IMR-90 (cell line): ENCODE data around the gene SSTR1. TPM values are rescaled to one million over a fixed set of nuclear protein-coding genes. Genes with fewer than 3 reads are reported as not detected.

Experiments
- ATAC-seq: fragments of 200-7000 bp; cut with Tn5 transposase; 2 replicates; pipeline ENCODE4 v1.9.1; 2020; ENCODE audit warnings: low read depth, mild to moderate bottlenecking, moderate library complexity
- BruUV-seq: library from RNA; stranded (reverse); fragments of 400-500 nt; replicated peaks from 2 replicates; lab custom pipeline; 2021; lab: Mats Ljungman, UMichigan
- CTCF ChIA-PET: fragments of 300-600 bp; formaldehyde crosslinking; extraction: SDS; loops from one replicate; lab custom pipeline; 2021; ENCODE audit warnings: antibody characterized with exemption; lab: Yijun Ruan, JAX
- POLR2A ChIA-PET: fragments of 300-600 bp; sonication (Branson Sonifier 250); formaldehyde crosslinking; loops from one replicate; lab custom pipeline; 2022; ENCODE audit warnings: antibody characterized with exemption; ENCODE audit not compliant: unreplicated experiment; lab: Charles Lee
- DNase-seq: peaks from one replicate; pipeline ENCODE4 v3.0.0; 2013
- H2AFZ ChIP-seq: replicated peaks from 2 replicates; pipeline ENCODE3; 2013; ENCODE audit warnings: low read length, mild to moderate bottlenecking; ENCODE audit not compliant: poor library complexity
- H2AK5ac ChIP-seq: 2 replicates; pipeline ENCODE4 v1.6.1; 2013; ENCODE audit warnings: low read depth, low read length, inconsistent platforms
- H2AK9ac ChIP-seq: replicated peaks from 2 replicates; pipeline ENCODE3; 2013; ENCODE audit warnings: mild to moderate bottlenecking, low read depth, low read length, moderate library complexity; ENCODE audit not compliant: poor library complexity
- H2BK120ac ChIP-seq: 2 replicates; pipeline ENCODE4 v1.6.1; 2013; ENCODE audit warnings: low read depth, low read length, inconsistent platforms
- H2BK15ac ChIP-seq: 3 replicates; pipeline ENCODE4 v1.6.1; 2013; ENCODE audit warnings: low read depth, low read length, inconsistent platforms
- H2BK20ac ChIP-seq: 2 replicates; pipeline ENCODE4 v1.6.1; 2013; ENCODE audit warnings: low read depth, mild to moderate bottlenecking, inconsistent platforms, low read length, moderate library complexity
- H2BK5ac ChIP-seq: 2 replicates; pipeline ENCODE4 v1.6.1; 2013; ENCODE audit warnings: mild to moderate bottlenecking, low read depth, low read length, inconsistent platforms; ENCODE audit not compliant: poor library complexity, severe bottlenecking
- H3K14ac ChIP-seq: replicated peaks from 2 replicates; pipeline ENCODE4 v1.6.1; 2013; ENCODE audit warnings: low read depth, low read length, inconsistent platforms
- H3K18ac ChIP-seq: 2 replicates; pipeline ENCODE4 v1.6.1; 2013; ENCODE audit warnings: low read depth, low read length, control low read depth
- H3K23ac ChIP-seq: 2 replicates; pipeline ENCODE4 v1.6.1; 2013; ENCODE audit warnings: low read depth, low read length, inconsistent platforms
- H3K27ac ChIP-seq: 2 replicates; pipeline ENCODE4 v1.5.1; 2013; ENCODE audit warnings: mild to moderate bottlenecking, control low read depth, low read length; ENCODE audit not compliant: insufficient read depth
- H3K27me3 ChIP-seq: 2 replicates; pipeline ENCODE4 v1.6.1; 2013; ENCODE audit warnings: low read length; ENCODE audit not compliant: control insufficient read depth, insufficient read depth
- H3K36me3 ChIP-seq: 2 replicates; pipeline ENCODE4 v1.6.1; 2013; ENCODE audit warnings: low read length, mixed read lengths; ENCODE audit not compliant: control insufficient read depth, insufficient read depth
- H3K4ac ChIP-seq: 2 replicates; pipeline ENCODE4 v1.6.1; 2013; ENCODE audit warnings: low read depth, low read length, inconsistent platforms
- H3K4me1 ChIP-seq: 2 replicates; pipeline ENCODE4 v1.6.1; 2013; ENCODE audit warnings: low read length, mixed read lengths; ENCODE audit not compliant: control insufficient read depth, insufficient read depth
- H3K4me2 ChIP-seq: 2 replicates; pipeline ENCODE4 v1.6.1; 2013; ENCODE audit warnings: low read depth, mild to moderate bottlenecking, control low read depth, low read length, moderate library complexity
- H3K4me3 ChIP-seq: 2 replicates; pipeline ENCODE4 v1.5.1; 2013; ENCODE audit warnings: low read depth, mild to moderate bottlenecking, control low read depth, low read length, moderate library complexity; ENCODE audit not compliant: insufficient read depth
- H3K56ac ChIP-seq: 2 replicates; pipeline ENCODE4 v1.6.1; 2013; ENCODE audit warnings: low read length, inconsistent platforms; ENCODE audit not compliant: insufficient read depth; ENCODE audit errors: extremely low read depth
- H3K79me1 ChIP-seq, 2 experiments: 2 replicates each; pipeline ENCODE4 v1.6.1; 2013; ENCODE audit warnings: low read length in 2 of 2, inconsistent platforms in 1 of 2, low read depth in 1 of 2
- H3K9ac ChIP-seq: 2 replicates; pipeline ENCODE4 v1.6.1; 2013; ENCODE audit warnings: low read depth, low read length, control low read depth
- H3K9me1 ChIP-seq: 2 replicates; pipeline ENCODE4 v1.6.1; 2013; ENCODE audit warnings: low read length, inconsistent platforms; ENCODE audit not compliant: insufficient read depth
- H3K9me3 ChIP-seq: 2 replicates; pipeline ENCODE4 v1.6.1; 2013; ENCODE audit warnings: low read length; ENCODE audit not compliant: control insufficient read depth, insufficient read depth
- H4K20me1 ChIP-seq: 2 replicates; pipeline ENCODE4 v1.6.1; 2013; ENCODE audit warnings: low read length, inconsistent platforms; ENCODE audit not compliant: insufficient read depth
- H4K5ac ChIP-seq: 2 replicates; pipeline ENCODE4 v1.6.1; 2013; ENCODE audit warnings: mild to moderate bottlenecking, low read depth, low read length, control low read depth
- H4K8ac ChIP-seq, 2 experiments: 2 replicates each; pipeline ENCODE4 v1.6.1; 2013; ENCODE audit warnings: low read depth in 2 of 2, low read length in 2 of 2, control low read depth in 1 of 2, inconsistent platforms in 1 of 2
- H4K91ac ChIP-seq: 2 replicates; pipeline ENCODE4 v1.6.1; 2013; ENCODE audit warnings: low read depth, low read length, inconsistent platforms; ENCODE audit not compliant: insufficient read depth
- CHD1 ChIP-seq: IDR thresholded peaks from 2 replicates; pipeline ENCODE4 v1.6.1; 2012; ENCODE audit warnings: low read depth, low read length, improper control_type of control experiment
- MAZ ChIP-seq: IDR thresholded peaks from 2 replicates; pipeline ENCODE4 v1.6.1; 2012; ENCODE audit warnings: low read depth, mild to moderate bottlenecking, low read length, improper control_type of control experiment, moderate library complexity, borderline replicate concordance
- MXI1 ChIP-seq: IDR thresholded peaks from 2 replicates; pipeline ENCODE4 v1.6.1; 2012; ENCODE audit warnings: low read depth, mild to moderate bottlenecking, low read length, moderate library complexity, borderline replicate concordance
- RCOR1 ChIP-seq: IDR thresholded peaks from 2 replicates; pipeline ENCODE4 v1.6.1; 2012; ENCODE audit warnings: mild to moderate bottlenecking, low read length, improper control_type of control experiment; ENCODE audit not compliant: insufficient replicate concordance
- RFX5 ChIP-seq: IDR thresholded peaks from 2 replicates; pipeline ENCODE4 v1.8.0; 2012; ENCODE audit warnings: low read depth, mild to moderate bottlenecking, low read length, moderate library complexity
- SMC3 ChIP-seq: fragments of 150-350 bp; IDR thresholded peaks from 2 replicates; pipeline ENCODE4 v1.6.1; 2016; ENCODE audit warnings: low read depth, mild to moderate bottlenecking, antibody characterized with exemption, low read length, moderate library complexity
- USF2 ChIP-seq: fragments of 150-350 bp; IDR thresholded peaks from 2 replicates; pipeline ENCODE4 v1.6.1; 2017; ENCODE audit warnings: mild to moderate bottlenecking, antibody characterized with exemption, low read length, low read depth
- WGBS, 2 experiments: methylation state at CpG; one replicate each; pipeline versions ENCODE4 v1.1.5 to v1.1.7; 2013; ENCODE audit warnings: missing lambda C conversion rate in 2 of 2; ENCODE audit not compliant: insufficient read length in 1 of 2; ENCODE audit errors: extremely low coverage in 2 of 2; 5-methylcytosine and 5-hydroxymethylcytosine counted together
- dilution Hi-C: fragments of 300-500 bp; cut with HindIII; formaldehyde crosslinking; loops from one replicate; pipeline ENCODE4 v1.14.3; 2018; ENCODE audit warnings: low sequenced_read_pairs; ENCODE audit not compliant: unreplicated experiment
- in situ Hi-C: fragments of 300-500 bp; cut with MboI; formaldehyde crosslinking; loops from 3 replicates; pipeline ENCODE4 v1.14.3; 2019; ENCODE audit warnings: low sequenced_read_pairs, inconsistent platforms, mixed read lengths
- intact Hi-C: fragments of 100-400 bp; cut with micrococcal nuclease; formaldehyde crosslinking; loops from 2 replicates; pipeline ENCODE4 v1.10.0; 2022
- polyA plus RNA-seq, 3 experiments: library from polyadenylated mRNA; depleted of rRNA; stranded (reverse); fragments of >200 nt; gene quantifications; 2 replicates each; pipeline ENCODE4 v1.2.3, GENCODE V29; 2012; ENCODE audit warnings: low replicate concordance in 1 of 3
- total RNA-seq: library from RNA; depleted of rRNA; stranded (reverse); fragments of >200 nt; gene quantifications from 2 replicates; pipeline ENCODE4 v1.2.3, GENCODE V29; 2012

The SSTR1 gene
- total and polyA plus RNA-seq, 2 of the 4 experiments (the other 2 are of a cell fraction): 1.1 to 5.5 TPM

- Histone ChIP-seq H4K91ac (no peak overlapping the region), H3K36me3 (no peaks in the 10 kb centered on the region), H3K9ac (no peak overlapping the region), H3K56ac (no peak overlapping the region), H2BK120ac (no peak overlapping the region), H3K23ac (no peak overlapping the region), H3K79me1 (peaks cover 0 to 18% of the 10 kb centered on the region in 2 experiments; a peak in 2 of 4 replicates), H3K4me2 (no peak overlapping the region), H4K8ac (no peak overlapping the region), H4K20me1 (no peaks in the 10 kb centered on the region), H2AK9ac (no peak overlapping the region), H2BK15ac (no peak overlapping the region), H2AFZ (no peak overlapping the region), H3K9me1 (peaks cover 9% of the 10 kb centered on the region), H3K9me3 (peaks cover 2% of the 10 kb centered on the region; the same call in 1 of the 2 replicates), H3K4ac (no peak overlapping the region), H3K4me1 (peaks cover 11% of the 10 kb centered on the region; the same call in 1 of the 2 replicates), H2BK5ac (no peak overlapping the region), H3K27me3 (no peaks in the 10 kb centered on the region), H2BK20ac (no peak overlapping the region), H3K4me3 (no peak overlapping the region), H4K5ac (no peak overlapping the region), H3K14ac (no peak overlapping the region), H2AK5ac (no peak overlapping the region), H3K27ac (no peak overlapping the region), H3K18ac (no peak overlapping the region)
- no TSS peak for BruUV-seq
- DNase-seq (no peak), ATAC-seq (no peak)
- dilution Hi-C loops (no loop called here), intact Hi-C loops (no loop called here), in situ Hi-C loops (loop anchor here (10.0 kb wide), 2 partner anchors 301 to 659 kb away; no protein-coding TSS in a partner anchor)
- 100% methylated on average over 1 of the region's 5 CpGs; no CpG with 5 or more reads in 1 of the 2 experiments for WGBS, 2 experiments
- CTCF ChIA-PET: interaction anchor here (1.5 kb wide), 1 partner anchor 154 kb away, joined by 3 read pairs; no protein-coding TSS in a partner anchor
- POLR2A ChIA-PET: no interaction called here
- TF ChIP-seq MAZ (no peak), USF2 (no peak), SMC3 (no peak), RCOR1 (no peak), MXI1 (no peak), CHD1 (no peak), RFX5 (no peak)
Observed at GRCh38 chr14:38205949-38206665, 1.6 kb upstream of the SSTR1 start.
